ENCODE measurements around the gene TMEM245.

Gene TMEM245

GRCh38 chr9:108997112-108997511, 122.6 kb downstream of the TMEM245 start:
- no peaks in the 10 kb centered on the region for H3K27me3 ChIP-seq (ENCODE audit: control insufficient read depth, insufficient read depth, low read length)
- no peak overlapping the region for H3K4me3 ChIP-seq (ENCODE audit: low read depth, low read length)
- no peaks in the 10 kb centered on the region for H3K4me1 ChIP-seq
- H3K79me2 ChIP-seq = no peaks in the 10 kb centered on the region
- H3K27ac ChIP-seq = peak overlapping the region; percentile 62
- no peak overlapping the region for H3K9ac ChIP-seq
- H3K36me3 ChIP-seq (ENCODE audit: control insufficient read depth, insufficient read depth, low read length) = no peaks in the 10 kb centered on the region
- no peaks in the 10 kb centered on the region for H3K9me3 ChIP-seq (ENCODE audit: control insufficient read depth, low read length)
- TF ChIP-seq CTCF (IDR thresholded peaks at IDR 0.05) = no peak
- no peak overlapping the region for H2AFZ ChIP-seq
- H3K4me2 ChIP-seq (ENCODE audit: low read length) = no peak overlapping the region

DNA sequence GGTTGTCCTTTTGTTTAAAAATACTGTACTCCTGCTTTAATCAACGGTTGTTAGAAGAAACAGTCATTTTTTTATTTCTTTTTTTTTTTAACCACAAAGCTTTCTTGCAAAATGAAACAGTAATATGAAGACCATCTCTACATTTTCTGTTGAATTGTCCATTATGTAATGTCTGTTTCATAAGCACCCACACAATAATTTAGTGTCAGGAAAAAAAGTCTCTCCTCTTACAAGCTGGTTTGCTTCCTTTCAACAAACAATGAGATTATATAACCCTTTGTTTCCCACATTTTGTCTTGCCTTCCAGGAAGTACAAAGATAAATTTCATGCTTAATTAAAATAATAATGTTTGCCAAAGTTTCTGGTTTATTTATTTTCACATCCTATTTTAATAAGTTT, 123.1 kb downstream of the TMEM245 start:
- no peaks in the 10 kb centered on the region for H3K79me2 ChIP-seq
- no peak overlapping the region for H3K9ac ChIP-seq
- no peaks in the 10 kb centered on the region for H3K27me3 ChIP-seq (ENCODE audit: control insufficient read depth, insufficient read depth, low read length)
- H2AFZ ChIP-seq = no peak overlapping the region
- H3K27ac ChIP-seq = no peak overlapping the region
- TF ChIP-seq CTCF (IDR thresholded peaks at IDR 0.05) = no peak
- no peaks in the 10 kb centered on the region for H3K36me3 ChIP-seq (ENCODE audit: control insufficient read depth, insufficient read depth, low read length)
- no peak overlapping the region for H3K4me3 ChIP-seq (ENCODE audit: low read depth, low read length)
- no peaks in the 10 kb centered on the region for H3K4me1 ChIP-seq
- H3K4me2 ChIP-seq (ENCODE audit: low read length) = no peak overlapping the region
- H3K9me3 ChIP-seq (ENCODE audit: control insufficient read depth, low read length) = no peaks in the 10 kb centered on the region

DNA sequence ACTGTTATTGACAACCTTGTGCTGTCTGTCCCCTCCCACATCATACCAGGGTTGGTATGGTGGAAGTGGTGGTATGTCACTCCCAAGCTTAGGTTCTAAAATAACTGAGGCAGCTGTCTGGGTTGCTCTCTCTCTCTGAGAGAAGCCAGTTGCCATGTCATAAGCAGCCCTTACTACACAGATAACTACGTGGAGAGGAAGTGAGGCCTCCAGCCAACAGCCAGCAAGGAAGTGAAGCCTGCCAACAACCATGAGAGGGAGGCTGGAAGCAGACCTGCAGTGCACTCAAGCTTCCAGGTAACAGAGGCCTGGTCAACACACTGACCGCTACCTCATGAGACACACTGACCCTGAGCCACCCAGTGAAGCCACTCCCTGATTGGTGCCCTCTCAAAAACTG, 125.1 kb downstream of the TMEM245 start:
- Histone ChIP-seq H3K9ac (no peak overlapping the region), H2AFZ (no peak overlapping the region), H3K27ac (peak overlapping the region; percentile 7), H3K9me3 (ENCODE audit: control insufficient read depth, low read length) (no peaks in the 10 kb centered on the region), H3K4me2 (ENCODE audit: low read length) (no peak overlapping the region), H3K79me2 (no peaks in the 10 kb centered on the region), H3K27me3 (ENCODE audit: control insufficient read depth, insufficient read depth, low read length) (no peaks in the 10 kb centered on the region), H3K4me1 (no peaks in the 10 kb centered on the region), H3K4me3 (ENCODE audit: low read depth, low read length) (no peak overlapping the region), H3K36me3 (ENCODE audit: control insufficient read depth, insufficient read depth, low read length) (no peaks in the 10 kb centered on the region)
- no peak for TF ChIP-seq CTCF (IDR thresholded peaks at IDR 0.05)

DNA sequence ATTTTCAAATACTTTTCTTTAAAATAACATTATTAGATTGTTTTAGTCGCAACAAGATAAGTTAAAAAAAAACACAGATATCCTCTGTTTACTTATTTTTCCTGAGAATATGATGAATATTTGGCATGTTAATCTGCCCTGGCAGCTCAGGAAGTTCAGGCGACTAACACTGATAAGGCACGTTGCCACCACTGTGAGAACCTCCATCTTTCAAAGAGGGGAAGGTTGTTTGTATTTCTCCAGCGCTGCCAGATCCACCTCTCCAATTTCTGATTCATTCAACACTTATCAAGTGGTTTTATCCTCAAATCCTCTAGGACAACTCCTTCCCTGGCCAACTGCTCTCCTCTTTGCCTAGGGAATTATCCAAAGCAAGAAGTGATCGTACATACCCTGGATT, 128.3 kb downstream of the TMEM245 start:
- H3K36me3 ChIP-seq (ENCODE audit: control insufficient read depth, insufficient read depth, low read length) = no peaks in the 10 kb centered on the region
- H3K4me2 ChIP-seq (ENCODE audit: low read length) = no peak overlapping the region
- H3K27me3 ChIP-seq (ENCODE audit: control insufficient read depth, insufficient read depth, low read length) = no peaks in the 10 kb centered on the region
- no peaks in the 10 kb centered on the region for H3K9me3 ChIP-seq (ENCODE audit: control insufficient read depth, low read length)
- no peak overlapping the region for H3K27ac ChIP-seq
- no peak overlapping the region for H3K4me3 ChIP-seq (ENCODE audit: low read depth, low read length)
- H3K79me2 ChIP-seq = no peaks in the 10 kb centered on the region
- no peak overlapping the region for H2AFZ ChIP-seq
- H3K4me1 ChIP-seq = no peaks in the 10 kb centered on the region
- no peak for TF ChIP-seq CTCF (IDR thresholded peaks at IDR 0.05)
- H3K9ac ChIP-seq = no peak overlapping the region

DNA sequence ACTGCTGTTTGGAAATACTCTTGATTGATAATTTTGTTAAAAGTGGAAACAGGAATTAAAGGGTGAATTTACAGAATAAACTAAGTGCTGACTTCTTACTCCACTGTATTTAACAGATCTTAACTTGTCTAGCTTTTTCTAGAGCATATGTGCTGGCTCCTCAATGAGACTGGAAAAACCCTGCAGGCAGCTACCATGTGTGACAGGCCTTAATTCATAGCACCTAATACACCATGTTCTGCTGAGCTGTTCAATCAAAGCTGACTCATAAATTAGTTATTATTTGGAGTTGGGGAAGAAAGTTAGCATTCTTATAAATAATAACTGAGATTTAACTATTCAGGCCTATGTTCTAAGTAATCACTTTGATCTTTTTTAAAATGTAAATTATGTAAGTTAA, 135.9 kb downstream of the TMEM245 start:
- Histone ChIP-seq H3K4me1 (no peaks in the 10 kb centered on the region), H3K4me2 (ENCODE audit: low read length) (no peak overlapping the region), H3K36me3 (ENCODE audit: control insufficient read depth, insufficient read depth, low read length) (no peaks in the 10 kb centered on the region), H3K79me2 (no peaks in the 10 kb centered on the region), H3K27me3 (ENCODE audit: control insufficient read depth, insufficient read depth, low read length) (no peaks in the 10 kb centered on the region), H3K27ac (no peak overlapping the region), H2AFZ (no peak overlapping the region), H3K9ac (no peak overlapping the region), H3K4me3 (ENCODE audit: low read depth, low read length) (no peak overlapping the region), H3K9me3 (ENCODE audit: control insufficient read depth, low read length) (no peaks in the 10 kb centered on the region)
- TF ChIP-seq CTCF (IDR thresholded peaks at IDR 0.05) = no peak
